GM18909 (cell line): ENCODE measurements around the gene LHX3.

ENCODE experiments used
- ATAC-seq: cut with Tn5 transposase; IDR thresholded peaks from one replicate; pipeline ENCODE4 v1.9.1; 2021; ENCODE audit warnings: mild to moderate bottlenecking; ENCODE audit not compliant: unreplicated experiment, poor library complexity

LHX3 gene

GRCh38 chr9:136209786-136210185, 4.9 kb upstream of the LHX3 start:
- ATAC-seq = no peak

DNA sequence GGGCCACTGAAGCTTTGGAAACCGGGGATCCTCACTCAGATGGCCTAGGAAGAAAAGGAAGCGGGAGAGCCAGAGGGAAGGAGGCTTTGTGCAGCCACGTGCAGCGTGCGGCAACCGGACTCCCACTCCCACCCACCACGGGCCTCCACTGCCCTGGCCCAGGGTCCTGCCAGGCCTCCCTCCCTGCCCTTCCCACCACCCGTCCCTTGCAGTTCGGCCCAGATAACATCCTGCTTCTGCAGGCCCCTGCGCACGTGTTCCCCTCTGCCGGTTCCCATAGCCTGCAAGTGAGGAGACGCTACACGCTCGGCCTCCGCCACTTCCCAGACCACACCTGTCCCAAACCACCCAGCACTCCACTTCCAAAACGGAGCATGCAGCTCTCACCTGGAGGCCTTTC, 4.3 kb upstream of the LHX3 start:
- ATAC-seq = no peak

- ATAC-seq = no peak
Observed at GRCh38 chr9:136208675-136209074, 3.7 kb upstream of the LHX3 start.

DNA sequence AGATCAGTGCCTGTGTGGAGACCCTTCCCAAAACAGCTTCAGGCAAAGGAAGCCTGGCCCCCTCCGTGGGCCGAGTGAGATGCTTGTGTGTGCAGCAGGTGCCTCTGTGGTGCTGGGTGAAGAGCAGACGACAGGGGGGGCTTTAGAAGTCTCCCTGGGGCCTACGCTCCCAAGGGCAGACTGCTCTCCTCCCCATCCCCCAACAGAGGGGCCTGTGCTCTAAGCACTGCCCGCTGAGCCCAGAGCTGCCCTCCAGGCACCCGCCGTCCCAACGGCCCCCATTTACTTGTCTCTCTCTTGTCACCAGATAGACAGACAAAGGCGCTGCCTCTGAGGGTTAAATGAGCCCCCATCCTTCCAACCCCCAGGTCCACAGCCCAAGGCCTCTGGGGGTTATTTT, 2.7 kb upstream of the LHX3 start:
- ATAC-seq = no peak

DNA sequence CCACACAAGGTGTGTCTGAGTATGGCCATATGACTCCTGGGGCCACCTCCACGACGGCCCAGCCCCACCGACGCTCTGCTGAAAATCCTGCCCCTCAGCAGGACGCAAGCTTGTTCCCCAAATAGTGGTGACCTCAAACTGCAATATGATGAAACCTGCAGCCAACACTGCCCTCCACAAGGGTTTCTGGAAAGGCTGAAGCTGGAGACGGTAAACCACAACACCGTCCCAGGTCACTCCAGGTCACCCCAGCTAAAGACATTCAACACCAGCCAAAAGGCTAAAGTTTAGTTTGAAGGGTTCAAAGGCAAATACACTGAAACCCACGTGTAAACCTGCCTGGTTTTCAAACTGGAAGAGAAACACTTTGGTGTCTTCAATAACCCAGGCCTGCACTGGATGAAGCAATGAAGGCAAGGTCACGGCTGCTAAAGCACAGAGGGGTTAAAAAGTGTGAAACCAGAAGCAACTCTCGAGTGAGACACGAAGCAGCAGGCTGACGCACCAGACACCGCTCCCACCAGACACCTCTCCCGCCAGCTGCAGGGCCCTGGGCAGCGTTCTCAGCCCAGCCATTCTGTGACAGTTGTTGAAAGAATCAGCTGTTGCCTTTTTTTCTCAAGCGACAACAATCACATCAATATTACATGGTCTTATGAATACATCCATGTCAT, 1.8 kb upstream of the LHX3 start:
- ATAC-seq = no peak

DNA sequence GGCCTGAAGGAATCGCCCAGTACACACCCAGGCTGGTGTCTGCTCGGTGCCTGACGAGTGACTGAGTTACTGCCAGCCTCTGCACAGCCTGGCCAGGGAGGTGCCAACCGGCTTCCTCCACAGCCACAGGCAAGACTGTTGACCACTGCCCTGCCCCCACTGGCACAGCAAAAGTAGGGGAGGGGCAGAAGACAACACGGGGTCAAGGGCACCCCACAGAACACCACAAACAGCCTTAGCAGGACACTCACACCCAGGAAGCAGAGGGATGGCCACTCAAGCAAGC, 722 bp upstream of the LHX3 start:
- ATAC-seq = no peak

DNA sequence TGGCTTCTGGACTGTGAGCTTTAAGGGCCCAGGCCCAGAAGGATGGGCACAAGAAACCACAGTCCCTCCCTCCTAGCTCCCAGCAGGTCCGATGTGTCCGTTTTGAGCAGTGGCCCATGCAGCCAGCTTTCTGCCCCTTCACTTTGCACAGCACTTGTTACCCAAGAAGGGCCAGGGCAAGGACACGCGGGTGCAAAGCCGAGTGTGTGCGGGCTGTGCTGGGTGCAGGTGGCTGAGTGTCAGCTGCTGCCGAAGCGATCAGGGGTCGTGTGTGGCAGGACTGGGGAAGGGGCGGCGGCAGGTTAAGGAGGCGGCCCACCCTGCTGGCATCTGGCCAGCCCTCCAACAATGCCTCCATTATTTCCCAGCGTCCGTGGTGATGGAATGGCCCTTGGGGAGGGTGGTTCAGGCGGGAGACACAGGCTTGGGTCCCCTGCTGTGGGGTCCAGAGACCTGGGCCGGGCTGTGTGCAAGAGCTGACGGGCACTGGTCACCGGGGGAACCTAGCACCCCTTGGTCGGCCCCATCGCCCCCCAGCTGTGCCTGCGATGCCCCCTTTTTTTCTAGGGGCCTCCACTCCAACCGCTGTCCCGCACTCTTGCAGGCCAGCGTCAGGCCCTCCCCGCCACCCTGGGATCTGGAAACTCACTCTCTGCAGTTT, 653 bp downstream of the LHX3 start:
- ATAC-seq = no peak

- no peak for ATAC-seq
Observed at GRCh38 chr9:136203408-136204144, 1.4 kb downstream of the LHX3 start.

DNA sequence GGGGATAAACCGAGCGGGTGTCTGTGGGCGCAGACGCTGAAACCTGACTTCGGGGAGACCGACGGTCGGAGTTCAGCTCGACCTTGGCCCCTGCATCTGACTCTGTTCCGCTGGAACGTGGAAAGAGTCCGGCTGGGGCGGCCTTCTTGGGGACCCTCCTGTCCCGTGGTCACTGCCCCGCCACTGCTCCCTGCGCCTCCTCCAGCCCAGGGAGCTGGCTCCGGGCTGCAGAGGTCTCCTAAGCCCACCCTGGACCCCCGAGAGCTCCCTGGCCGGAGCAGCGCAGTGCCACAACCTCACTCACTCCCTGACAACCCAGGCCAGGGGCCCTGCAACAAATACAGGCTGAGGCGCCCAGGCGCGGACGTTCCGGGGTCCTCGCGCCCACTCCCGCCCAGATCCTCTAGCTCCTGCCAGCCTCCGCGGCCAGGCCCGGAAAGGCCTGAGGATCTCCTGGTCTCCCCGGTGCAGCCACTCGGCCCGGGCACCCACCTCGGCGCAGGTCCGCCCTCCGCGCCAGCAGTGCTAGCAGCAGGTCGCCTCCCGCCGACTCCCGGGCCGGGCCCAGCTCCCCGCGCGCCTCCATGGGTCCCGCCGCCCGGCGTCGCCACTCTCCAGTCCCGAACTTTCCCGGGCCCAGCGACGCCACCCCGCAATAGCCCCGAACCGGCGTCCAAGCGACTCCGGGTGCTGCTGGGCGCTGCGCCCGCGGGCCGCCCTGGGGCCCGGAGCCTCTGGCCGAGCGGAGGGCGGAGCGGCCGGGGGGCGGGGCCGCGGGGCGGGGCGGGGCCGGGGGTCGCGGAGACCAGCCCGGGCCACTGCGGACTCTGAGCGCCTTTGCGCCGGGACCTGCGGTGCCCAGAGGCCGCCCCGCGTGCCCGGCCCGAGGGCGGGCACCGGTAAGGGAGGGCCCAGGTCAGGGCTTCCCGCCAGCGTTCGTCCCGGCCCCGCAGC, 2.2 kb downstream of the LHX3 start:
- ATAC-seq = no peak

DNA sequence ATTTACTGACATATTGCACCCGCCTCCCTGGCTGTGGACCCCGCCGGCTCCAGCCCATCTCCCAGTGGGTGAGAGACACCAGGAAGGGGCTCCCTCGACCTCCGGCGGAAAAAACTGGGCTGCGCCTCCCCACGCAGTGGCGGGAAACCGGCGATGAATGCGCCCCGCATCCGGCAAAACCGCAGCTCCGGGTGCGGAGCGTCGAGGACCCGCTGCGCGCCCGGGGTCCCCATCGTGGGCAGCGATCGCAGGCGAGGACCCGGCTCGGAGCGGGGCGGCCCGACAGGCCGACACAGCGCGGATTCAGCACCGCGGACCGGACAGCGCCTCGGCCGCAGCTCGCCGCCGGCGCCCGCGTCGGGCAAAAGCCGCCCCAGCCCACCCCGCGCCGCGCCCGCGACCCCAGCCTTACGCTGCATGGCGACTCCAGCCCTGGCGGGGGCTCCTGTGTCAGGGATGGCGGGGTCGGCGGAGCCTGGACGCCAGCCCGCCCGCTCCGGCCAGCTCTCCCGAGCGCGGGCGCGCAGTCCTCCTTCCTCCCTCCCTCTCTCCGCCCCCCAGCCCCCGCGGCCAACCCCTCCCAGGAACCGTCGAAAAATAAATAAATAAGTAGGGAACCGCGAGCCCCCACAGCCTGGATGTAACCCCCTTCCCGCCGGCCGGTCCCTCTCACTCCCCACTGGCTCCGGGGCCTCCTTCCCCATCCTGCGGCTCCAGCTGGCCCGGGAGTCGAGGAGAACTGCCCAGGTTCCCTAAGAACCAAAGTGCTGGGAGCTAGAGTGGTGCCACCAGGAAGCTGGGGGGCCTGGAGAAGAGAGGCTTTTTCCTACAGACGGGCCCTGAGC, 3.1 kb downstream of the LHX3 start:
- no peak for ATAC-seq

- ATAC-seq = no peak
Observed at GRCh38 chr9:136201174-136201573, 3.8 kb downstream of the LHX3 start.

DNA sequence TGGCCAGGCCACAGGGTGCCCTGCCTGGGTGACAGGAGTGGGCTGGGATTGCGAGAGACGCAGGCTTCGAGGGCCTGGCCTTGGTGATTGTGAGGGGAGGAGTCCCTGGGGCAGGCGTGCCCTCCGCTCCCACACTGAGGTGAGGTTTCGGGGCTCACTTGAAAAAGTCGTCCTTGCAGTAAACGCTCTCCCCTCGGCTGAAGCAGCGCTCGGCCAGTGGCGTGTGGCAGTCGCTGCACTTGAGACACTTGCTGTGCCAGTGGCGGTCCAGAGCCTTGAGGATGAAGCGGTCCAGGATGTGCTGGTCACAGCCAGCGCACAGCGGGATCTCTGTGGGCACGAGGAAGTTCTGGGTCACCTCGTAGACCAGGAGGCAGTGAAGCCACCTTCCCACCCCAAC, 4.5 kb downstream of the LHX3 start:
- ATAC-seq = no peak

DNA sequence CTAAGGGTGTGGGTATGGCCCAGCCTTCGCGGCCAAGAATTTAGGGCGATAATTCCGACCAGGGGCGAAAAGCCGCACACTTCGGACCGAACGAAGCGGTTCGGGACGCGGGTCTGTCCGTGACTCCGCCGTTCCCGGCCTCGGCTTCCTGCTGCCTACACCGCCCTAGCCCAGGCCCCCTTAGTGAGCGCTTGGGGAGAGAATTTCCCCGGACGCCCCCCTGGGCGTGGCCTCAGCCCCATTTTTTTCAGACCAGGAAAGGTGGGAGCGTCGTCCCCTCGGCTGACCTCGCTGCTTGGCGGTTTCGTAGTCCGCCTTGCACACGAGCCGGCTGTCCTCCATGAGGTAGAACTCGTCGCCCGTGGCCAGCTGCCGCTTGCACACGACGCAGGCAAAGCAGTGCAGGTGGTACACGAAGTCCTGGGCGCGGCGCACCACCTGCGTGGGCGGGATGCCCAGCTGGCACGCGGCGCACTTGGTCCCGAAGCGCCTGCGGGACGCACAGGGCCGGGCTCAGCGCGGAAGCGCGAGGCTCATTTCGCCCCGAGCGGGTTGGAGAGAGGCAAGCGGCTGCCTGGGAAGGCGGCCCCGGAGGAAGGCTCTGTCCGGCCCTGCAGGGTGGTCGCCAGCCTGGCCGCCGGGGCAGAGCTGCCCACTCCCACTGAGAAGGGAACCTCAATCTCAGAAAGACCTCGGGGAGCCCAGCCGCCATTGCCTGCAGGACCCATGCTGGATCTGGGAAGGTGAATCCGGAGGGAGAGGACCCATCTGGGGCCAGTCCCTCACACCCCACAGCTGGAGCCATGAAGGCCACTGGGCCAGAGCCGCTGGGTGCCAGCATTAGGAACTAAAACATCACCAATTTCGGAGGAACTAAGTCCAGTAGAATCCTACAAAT, 5.3 kb downstream of the LHX3 start:
- ATAC-seq = no peak

GRCh38 chr9:136198605-136199083, 6.3 kb downstream of the LHX3 start:
- ATAC-seq = no peak

GRCh38 chr9:136197930-136198604, 6.9 kb downstream of the LHX3 start:
- ATAC-seq = no peak

DNA sequence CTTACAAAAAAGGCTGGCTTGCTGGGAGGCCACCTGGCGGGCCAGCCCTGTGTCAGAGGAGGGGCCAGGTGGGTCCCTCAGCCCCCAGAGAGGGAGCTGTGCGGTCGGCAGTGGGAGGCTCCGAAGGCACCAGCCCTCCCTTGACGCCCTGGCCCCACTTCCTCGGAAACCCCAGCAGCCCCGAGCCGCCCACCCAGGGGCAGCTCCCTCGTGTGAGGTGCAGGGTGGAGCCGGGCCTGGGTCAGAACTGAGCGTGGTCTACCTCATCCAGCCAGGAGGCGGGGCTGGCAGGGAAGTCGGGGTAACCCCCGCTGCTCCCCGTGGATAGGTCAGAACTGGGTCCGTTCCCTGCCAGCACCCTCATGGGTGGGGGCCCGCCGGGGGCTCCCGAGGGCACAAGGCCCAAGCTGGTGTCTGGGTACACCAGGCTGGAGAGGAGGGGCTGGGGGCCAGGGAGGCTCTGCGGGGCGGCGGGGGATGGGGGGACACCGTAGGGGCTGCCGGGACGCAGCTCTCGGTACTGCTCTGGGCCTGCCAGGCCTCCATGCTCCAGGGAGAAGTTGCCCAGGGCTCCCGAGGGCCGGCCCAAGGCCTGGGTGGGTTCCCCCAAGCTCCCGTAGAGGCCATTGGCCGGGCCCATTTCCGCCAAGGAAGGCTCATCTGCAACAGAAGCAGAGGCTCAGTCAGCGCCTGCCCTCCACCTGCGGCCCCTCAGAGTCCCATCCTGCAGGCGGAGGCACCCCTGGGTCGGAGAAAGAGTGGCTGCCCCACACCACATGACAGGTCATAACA, 7.6 kb downstream of the LHX3 start:
- ATAC-seq = no peak

DNA sequence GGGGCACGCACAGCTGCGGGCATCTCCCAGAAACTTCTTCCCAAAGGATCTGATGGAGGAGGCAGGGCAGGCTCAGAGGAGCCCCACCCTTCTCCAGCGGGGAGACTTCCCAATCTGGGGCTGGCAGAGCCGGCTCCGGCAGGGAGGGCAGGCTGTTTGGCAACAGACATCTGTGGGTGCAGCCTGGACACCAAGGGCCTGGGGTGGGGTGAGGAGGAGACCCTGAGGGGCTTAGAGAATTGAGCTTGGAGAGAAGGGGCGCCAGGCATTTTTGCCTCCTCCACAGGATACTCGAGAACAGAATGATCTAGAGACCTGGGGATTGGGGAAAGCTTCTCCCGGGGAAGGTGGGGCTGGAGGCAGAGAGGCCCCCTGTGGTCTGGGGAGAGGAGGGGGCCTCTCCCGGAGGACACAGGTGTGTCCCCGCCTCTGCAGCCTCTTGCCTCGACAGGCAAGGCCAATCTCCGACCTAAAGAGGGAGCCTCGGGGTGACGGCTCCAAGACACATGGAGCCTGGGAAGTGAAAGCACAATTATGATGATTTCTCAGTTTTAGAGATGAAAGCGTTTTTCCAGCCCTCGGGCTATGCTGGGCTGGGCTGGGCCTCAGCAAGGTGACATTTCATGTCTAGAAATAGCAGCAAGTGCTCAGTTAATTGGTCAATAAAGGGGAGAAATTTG, 8.4 kb downstream of the LHX3 start:
- ATAC-seq = no peak
